HCT116 (cell line): ENCODE results near the gene ZNF74. TPM values are rescaled to one million over a fixed set of nuclear protein-coding genes. Genes with fewer than 3 reads are reported as not detected.
"Not testable (repeated sequence)": the region's sequence is repeated elsewhere in the genome, so short reads cannot be mapped to it uniquely, and the experiment has no call there.

ENCODE experiments used
- ATAC-seq: fragments of 200-7000 bp; cut with Tn5 transposase; 2 replicates; pipeline ENCODE4 v1.9.1; 2020; ENCODE audit warnings: mild to moderate bottlenecking, moderate library complexity
- BruUV-seq: library from RNA; stranded (reverse); fragments of 400-500 nt; replicated peaks from 2 replicates; lab custom pipeline; 2021; lab: Mats Ljungman, UMichigan
- CTCF ChIA-PET: fragments of 300-600 bp; sonication (Branson Sonifier 250); formaldehyde crosslinking; loops from one replicate; lab custom pipeline; 2021; ENCODE audit warnings: antibody characterized with exemption; lab: Charles Lee
- POLR2A ChIA-PET: fragments of 300-600, 350-600 bp; sonication (Branson Sonifier 250); formaldehyde crosslinking; loops from one replicate; lab custom pipeline; 2021; ENCODE audit warnings: antibody characterized with exemption; lab: Charles Lee
- RAD21 ChIA-PET, 2 experiments: fragments of 300-600 bp; sonication (Branson Sonifier 250); formaldehyde crosslinking; loops; one replicate each; lab custom pipeline; 2023; ENCODE audit warnings: low total read pairs in 2 of 2; ENCODE audit not compliant: uncharacterized antibody in 2 of 2, unreplicated experiment in 2 of 2, low non-redundant PET in 1 of 2; lab: Charles Lee
- DNase-seq: peaks from one replicate; pipeline ENCODE4 v3.0.0-alpha.2; 2010; ENCODE audit warnings: low read depth, low spot score
- H2AFZ ChIP-seq: fragments of 200-600 bp; shearing (Covaris generic), sonication (generic); 2 replicates; pipeline ENCODE4 v1.6.1; 2017; ENCODE audit warnings: low read depth, mixed run types, mixed read lengths, antibody characterized with exemption, low read length; ENCODE audit not compliant: poor library complexity, severe bottlenecking
- H3K27ac ChIP-seq: 2 replicates; pipeline ENCODE4 v1.5.1; 2012; ENCODE audit warnings: low read depth, low read length
- H3K27me3 ChIP-seq: fragments of 200-600 bp; sonication (generic); 2 replicates; pipeline ENCODE4 v1.6.1; 2016; ENCODE audit warnings: mixed run types, low read length, mixed read lengths; ENCODE audit not compliant: insufficient read depth
- H3K36me3 ChIP-seq, 2 experiments: fragments of 200-500 bp in 1 of 2; fragments of 200-600 bp in 1 of 2; sonication (Bioruptor generic) in 1 of 2; sonication (generic) in 1 of 2; 2 replicates each; pipeline versions ENCODE4 v1.5.1 to v1.6.1; 2014 to 2016; ENCODE audit warnings: low read length in 2 of 2, inconsistent platforms in 1 of 2, mixed read lengths in 1 of 2, mixed run types in 1 of 2; ENCODE audit not compliant: insufficient read depth in 2 of 2, control insufficient read depth in 1 of 2
- H3K4me1 ChIP-seq, 2 experiments: fragments of 200-600 bp in 1 of 2; sonication (generic) in 1 of 2; 2 replicates each; pipeline versions ENCODE4 v1.5.1 to v1.6.1; 2012 to 2017; ENCODE audit warnings: low read length in 2 of 2, inconsistent platforms in 1 of 2, mild to moderate bottlenecking in 1 of 2, mixed read lengths in 1 of 2, mixed run types in 1 of 2, moderate library complexity in 1 of 2; ENCODE audit not compliant: insufficient read depth in 2 of 2, control insufficient read depth in 1 of 2
- H3K4me2 ChIP-seq: fragments of 200-600 bp; sonication (generic); 2 replicates; pipeline ENCODE4 v1.6.1; 2017; ENCODE audit warnings: mixed run types, low read length, mixed read lengths
- H3K4me3 ChIP-seq, 2 experiments: fragments of 200-600 bp in 1 of 2; sonication (generic) in 1 of 2; replicated peaks in 1 of 2; 2 replicates each; pipeline ENCODE4 v1.5.1; 2011 to 2016; ENCODE audit warnings: low read length in 2 of 2, control low read depth in 1 of 2, low read depth in 1 of 2, mild to moderate bottlenecking in 1 of 2, mixed read lengths in 1 of 2, mixed run types in 1 of 2
- H3K79me2 ChIP-seq: fragments of 200-600 bp; sonication (generic); 2 replicates; pipeline ENCODE4 v1.6.1; 2017; ENCODE audit warnings: mild to moderate bottlenecking, mixed run types, low read length, moderate library complexity, mixed read lengths; ENCODE audit not compliant: insufficient read depth
- H3K9ac ChIP-seq: fragments of 200-600 bp; sonication (generic); 2 replicates; pipeline ENCODE4 v1.6.1; 2016; ENCODE audit warnings: low read length, mixed read lengths
- H3K9me2 ChIP-seq: fragments of 200-600 bp; sonication (generic), shearing (Covaris generic); 2 replicates; pipeline ENCODE4 v1.6.1; 2017; ENCODE audit warnings: mixed run types, mild to moderate bottlenecking, moderate library complexity; ENCODE audit not compliant: insufficient read depth
- H3K9me3 ChIP-seq, 2 experiments: fragments of 200-500 bp in 1 of 2; fragments of 200-600 bp in 1 of 2; sonication (Bioruptor generic) in 1 of 2; sonication (generic) in 1 of 2; 2 replicates each; pipeline ENCODE4 v1.6.1; 2014 to 2017; ENCODE audit warnings: low read length in 2 of 2, mixed read lengths in 2 of 2, inconsistent platforms in 1 of 2, low read depth in 1 of 2, mild to moderate bottlenecking in 1 of 2, mixed run types in 1 of 2, moderate library complexity in 1 of 2; ENCODE audit not compliant: control insufficient read depth in 1 of 2, insufficient read depth in 1 of 2
- H4K20me1 ChIP-seq: fragments of 200-600 bp; sonication (generic), shearing (Covaris generic); 2 replicates; pipeline ENCODE4 v1.6.1; 2017; ENCODE audit warnings: mixed run types, mild to moderate bottlenecking, moderate library complexity; ENCODE audit not compliant: insufficient read depth
- intact Hi-C: fragments of 100-400 bp; cut with micrococcal nuclease; formaldehyde crosslinking; loops from 2 replicates; pipeline ENCODE4 v1.10.0; 2022
- total RNA-seq: library from RNA; stranded (reverse); gene quantifications from one replicate; pipeline ENCODE4 v1.2.1, GENCODE V29; 2021; ENCODE audit not compliant: unreplicated experiment

ZNF74 gene
- total RNA-seq, 1 experiment from 2014 or later = 15.4 TPM

GRCh38 chr22:20361752-20362229, 32.2 kb upstream of the ZNF74 start:
- RAD21 ChIA-PET, DNase-seq, H2AFZ ChIP-seq, H3K79me2 ChIP-seq, H3K27ac ChIP-seq, H3K9ac ChIP-seq, H4K20me1 ChIP-seq, ATAC-seq, H3K9me3 ChIP-seq, H3K27me3 ChIP-seq, H3K9me2 ChIP-seq, CTCF ChIA-PET, intact Hi-C loops, POLR2A ChIA-PET, H3K4me1 ChIP-seq, H3K4me2 ChIP-seq, BruUV-seq, H3K36me3 ChIP-seq, H3K4me3 ChIP-seq: not testable (repeated sequence)

- H3K4me1 ChIP-seq, H3K79me2 ChIP-seq, intact Hi-C loops, RAD21 ChIA-PET, H3K9me2 ChIP-seq, H3K9ac ChIP-seq, H3K4me2 ChIP-seq, BruUV-seq, H3K36me3 ChIP-seq, H3K9me3 ChIP-seq, H4K20me1 ChIP-seq, H3K27ac ChIP-seq, DNase-seq, H3K4me3 ChIP-seq, H2AFZ ChIP-seq, ATAC-seq, H3K27me3 ChIP-seq, POLR2A ChIA-PET, CTCF ChIA-PET: not testable (repeated sequence)
These were observed 31.5 kb upstream of the ZNF74 start for GRCh38 chr22:20362403-20362802.

DNA sequence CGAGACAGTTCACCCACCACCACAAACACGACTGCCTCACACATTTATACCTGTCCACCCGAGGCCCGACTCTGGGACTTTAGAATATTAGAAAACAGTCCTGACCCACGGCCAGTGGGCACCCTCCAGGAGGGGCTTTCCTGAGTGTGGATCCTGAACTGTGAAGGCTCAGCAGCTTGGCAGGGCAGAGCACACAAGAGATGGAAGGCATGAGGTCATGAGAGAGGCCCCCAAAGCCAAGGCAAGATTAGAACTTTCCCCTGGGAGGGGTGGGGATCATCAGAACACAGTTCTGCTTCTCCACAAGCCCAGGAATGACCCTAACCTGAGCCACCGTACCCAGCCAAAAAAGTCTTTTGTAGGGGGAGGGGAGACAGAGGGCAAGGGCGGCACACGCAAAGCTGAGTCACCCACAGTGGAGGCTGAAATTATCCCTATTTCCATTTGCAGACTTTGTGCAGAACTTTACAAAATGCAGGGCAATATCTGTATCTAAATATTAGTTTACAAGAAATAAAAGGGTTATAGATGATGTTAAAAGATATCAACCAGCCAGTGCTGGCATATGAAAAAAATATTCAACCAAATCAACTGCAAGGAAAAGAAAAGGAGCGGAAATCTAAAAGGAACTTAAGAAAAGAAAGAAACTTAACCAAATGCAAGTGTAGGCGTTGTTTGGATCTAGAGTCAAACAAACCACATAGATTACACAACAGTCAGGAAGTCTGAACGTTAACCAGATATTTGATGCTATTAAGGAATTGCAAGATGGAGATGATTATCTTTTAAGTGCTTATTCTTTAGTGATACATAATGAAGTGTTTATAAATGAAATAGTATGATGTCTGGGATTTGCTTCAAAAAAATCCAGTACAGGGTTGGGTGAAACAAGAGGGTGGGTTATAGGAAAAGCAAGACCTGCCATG, 29.4 kb upstream of the ZNF74 start:
- intact Hi-C loops = not testable (repeated sequence)

DNA sequence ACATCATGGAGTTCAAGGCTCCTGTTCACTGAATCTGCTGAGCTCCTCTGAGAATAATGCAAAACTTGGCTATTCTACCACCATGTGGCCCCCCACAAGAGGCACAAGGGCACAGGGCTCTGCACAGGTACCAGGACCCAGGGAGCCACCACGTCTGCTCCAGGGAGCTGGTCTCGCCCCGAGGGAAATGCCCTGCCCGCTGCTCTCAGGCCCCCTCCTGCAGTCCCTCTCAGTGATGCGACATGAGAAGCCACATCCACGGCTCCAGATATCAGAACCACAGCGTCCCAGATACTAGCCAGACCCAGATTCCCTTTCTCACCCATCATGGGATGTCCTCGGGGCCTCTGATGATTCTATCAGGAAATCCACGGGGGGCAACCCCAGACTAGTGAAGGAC, 27.1 kb upstream of the ZNF74 start:
- RAD21 ChIA-PET, POLR2A ChIA-PET, intact Hi-C loops, ATAC-seq, H4K20me1 ChIP-seq, H3K4me1 ChIP-seq, H3K4me2 ChIP-seq, H3K27me3 ChIP-seq, DNase-seq, H2AFZ ChIP-seq, CTCF ChIA-PET, H3K79me2 ChIP-seq, H3K9ac ChIP-seq, H3K9me2 ChIP-seq, H3K27ac ChIP-seq, H3K9me3 ChIP-seq, H3K36me3 ChIP-seq, BruUV-seq, H3K4me3 ChIP-seq: not testable (repeated sequence)

More for the DNA sequence above, 29.4 kb upstream of the ZNF74 start:
- RAD21 ChIA-PET, H3K27ac ChIP-seq, H3K9ac ChIP-seq, H3K4me3 ChIP-seq, DNase-seq, H3K9me2 ChIP-seq, BruUV-seq, H2AFZ ChIP-seq, H3K27me3 ChIP-seq, H3K79me2 ChIP-seq, H3K36me3 ChIP-seq, CTCF ChIA-PET, H3K4me1 ChIP-seq, POLR2A ChIA-PET, H3K9me3 ChIP-seq, H3K4me2 ChIP-seq, ATAC-seq, H4K20me1 ChIP-seq: not testable (repeated sequence)
